T-helper 1 cell treated with Interleukin-12 subunit alpha and Interleukin-12 subunit beta and Interleukin-4 antibody, amounts not matched to agents 30 ng/mL and 1 ng/mL, for 36 hours (primary cell): ENCODE results near the gene NPTX1. TPM values are rescaled to one million over a fixed set of nuclear protein-coding genes. Genes with fewer than 3 reads are reported as not detected.

ENCODE experiments used
- intact Hi-C: fragments of 100-400 bp; cut with micrococcal nuclease; formaldehyde crosslinking; loops from one replicate; pipeline ENCODE4 v1.15.1; 2024
- total RNA-seq: library from RNA; stranded (reverse); gene quantifications from 2 replicates; pipeline ENCODE4 v1.2.3, GENCODE V29; 2022

The NPTX1 gene
- total RNA-seq, 1 donor from 2014 or later: 104 TPM

DNA sequence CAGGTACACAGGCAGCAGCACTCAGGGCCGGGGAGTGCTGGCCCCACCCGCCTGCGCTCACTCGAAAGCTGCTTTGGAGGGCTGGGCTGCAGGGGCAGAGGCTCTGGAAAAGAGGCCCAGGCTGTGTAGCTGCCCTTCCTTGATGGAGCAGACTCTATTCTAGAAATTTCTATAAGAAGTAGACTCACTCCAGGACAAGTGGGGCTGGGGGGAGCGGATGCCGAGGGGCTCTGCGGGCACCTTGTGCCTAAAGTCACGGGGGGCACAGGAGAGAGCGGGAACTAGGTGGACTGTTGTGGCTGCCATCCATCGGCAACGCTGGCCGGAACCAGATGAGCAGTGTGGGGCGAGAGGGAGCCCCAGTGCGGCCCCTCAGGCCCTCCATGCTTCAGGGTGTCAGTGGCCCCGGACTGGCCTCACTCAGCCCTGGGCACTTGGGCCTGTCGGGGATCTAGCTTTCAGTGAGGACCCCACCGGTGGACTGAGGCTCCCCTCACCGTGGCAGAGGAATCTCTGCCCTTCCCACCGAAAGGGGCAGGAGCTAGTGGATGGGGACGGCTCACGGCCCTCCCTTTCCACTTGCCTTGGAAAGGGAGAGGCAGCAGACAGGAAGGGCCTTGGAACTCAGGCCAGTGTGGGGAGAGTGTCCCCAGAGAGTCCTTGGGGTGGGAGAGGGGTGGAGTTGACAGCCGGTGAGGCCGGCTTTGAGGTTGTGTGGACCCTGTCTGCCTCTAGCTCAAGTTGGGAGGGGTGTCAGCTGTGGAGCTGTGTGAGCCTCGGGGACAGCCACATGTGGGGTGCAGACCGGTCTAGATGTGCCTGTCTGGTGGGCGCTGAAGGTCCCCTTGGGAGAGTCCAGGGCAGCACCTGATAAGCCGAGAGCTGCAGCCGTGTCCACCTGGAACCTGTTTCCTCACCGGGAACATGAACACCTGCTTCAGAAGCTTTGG, 44.9 kb downstream of the NPTX1 start:
- intact Hi-C loops: no loop called here

DNA sequence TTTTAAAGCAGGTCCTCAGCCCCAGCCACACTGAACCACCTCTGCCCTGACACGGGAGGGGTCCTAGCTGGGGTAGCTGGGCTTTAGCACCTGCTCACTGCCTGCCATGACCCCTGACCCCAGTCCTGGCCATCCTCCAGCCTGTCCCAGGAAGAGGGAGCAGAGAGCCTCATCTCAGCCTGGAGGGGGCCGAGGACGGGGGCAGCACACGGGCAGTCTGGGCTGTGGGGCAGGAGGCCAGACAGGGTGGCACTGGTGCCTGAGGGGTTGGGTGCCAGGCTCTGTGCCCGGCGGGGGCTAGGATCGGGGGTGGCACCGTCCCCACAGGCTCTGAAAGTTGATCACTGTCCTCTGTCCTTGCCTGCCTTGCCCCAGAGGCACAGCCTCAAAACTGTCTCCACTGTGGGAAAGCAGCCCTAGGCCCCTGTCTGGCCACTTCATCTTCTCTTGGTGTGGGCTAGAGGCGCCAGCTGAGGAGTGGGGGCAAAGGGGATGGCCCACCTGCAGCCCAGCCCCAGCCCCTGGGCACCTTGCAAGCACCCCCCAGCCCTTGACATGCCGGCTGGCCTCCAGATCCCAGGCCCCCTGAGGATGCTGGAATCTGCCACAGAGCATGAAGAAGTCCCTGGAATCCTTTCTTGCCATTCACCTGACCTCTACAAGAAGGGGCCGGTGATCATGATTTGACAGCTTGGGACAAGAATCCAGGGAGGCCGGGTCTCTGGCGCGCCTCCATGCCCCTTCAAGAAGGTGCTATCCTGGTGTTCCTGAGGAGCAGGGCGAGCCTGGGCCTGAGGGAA, 45.8 kb downstream of the NPTX1 start:
- intact Hi-C loops: no loop called here

DNA sequence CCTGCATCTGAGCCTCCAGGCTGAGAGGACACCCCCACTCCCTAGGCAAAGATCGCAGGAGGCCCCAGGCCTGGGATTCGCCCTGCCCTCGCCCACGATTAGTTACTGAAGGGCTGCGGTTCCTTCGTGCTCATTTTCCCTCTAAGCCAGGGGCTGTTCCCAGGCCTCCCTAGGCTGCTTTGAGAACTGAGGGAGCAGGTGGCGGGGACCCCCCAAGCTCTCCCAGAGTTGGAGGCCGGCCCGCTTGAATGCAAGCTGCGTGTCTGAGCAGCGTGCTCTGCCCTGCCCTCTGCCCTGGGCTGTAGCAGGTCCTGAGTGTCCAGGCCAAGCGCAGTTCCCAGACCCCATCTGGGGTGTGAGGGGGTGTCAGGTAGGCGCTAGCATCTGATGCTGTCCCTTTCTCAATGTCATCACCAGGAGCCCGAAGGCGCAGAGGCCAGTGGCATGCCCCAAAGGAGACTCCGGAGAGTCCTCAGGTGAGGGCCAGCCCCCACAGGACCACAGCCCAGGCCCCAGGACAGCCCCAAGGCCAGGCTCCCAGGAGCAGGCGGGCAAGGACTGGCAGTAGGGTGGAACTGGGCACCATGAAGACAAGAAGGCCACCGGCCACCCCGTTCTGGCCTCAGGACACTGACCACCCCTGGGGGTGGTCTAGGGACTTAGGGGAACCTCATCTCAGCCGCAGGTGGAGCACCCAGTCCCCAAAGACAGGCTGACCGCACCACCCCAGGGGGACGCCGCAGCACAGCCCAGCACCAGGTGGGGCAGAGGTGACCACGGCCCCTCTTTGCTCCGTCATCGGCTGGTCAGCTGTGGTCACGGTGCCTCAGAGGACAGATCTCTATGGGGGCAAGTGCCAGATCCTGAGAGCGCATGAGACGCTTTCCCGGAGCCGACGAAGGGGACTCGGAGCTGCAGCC, 46.8 kb downstream of the NPTX1 start:
- intact Hi-C loops: loop anchor here (5.0 kb wide), 1 partner anchor 48 kb away; the partner anchor contains the start of gene NPTX1

DNA sequence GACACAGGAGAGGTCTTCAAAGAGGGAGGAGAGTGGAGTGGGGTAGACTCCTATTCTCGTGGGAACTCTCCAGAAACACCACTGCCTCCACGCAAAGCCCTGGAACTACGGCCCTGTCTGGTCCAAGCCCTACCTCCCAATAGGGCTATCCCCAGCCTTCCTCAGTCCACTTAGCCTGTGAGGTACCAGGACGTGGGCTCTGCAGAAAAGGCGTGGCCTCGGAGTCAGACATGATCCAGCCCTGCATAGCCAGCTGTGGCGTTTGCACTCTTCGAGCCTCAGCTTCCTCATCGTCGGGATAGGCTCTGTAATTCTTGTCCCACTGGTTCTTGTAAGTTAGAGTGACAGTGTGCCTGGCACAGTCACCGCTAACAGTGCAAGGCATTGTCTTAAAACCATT, 47.6 kb downstream of the NPTX1 start:
- intact Hi-C loops: loop anchor here (5.0 kb wide), 1 partner anchor 49 kb away; the partner anchor contains the start of gene NPTX1

DNA sequence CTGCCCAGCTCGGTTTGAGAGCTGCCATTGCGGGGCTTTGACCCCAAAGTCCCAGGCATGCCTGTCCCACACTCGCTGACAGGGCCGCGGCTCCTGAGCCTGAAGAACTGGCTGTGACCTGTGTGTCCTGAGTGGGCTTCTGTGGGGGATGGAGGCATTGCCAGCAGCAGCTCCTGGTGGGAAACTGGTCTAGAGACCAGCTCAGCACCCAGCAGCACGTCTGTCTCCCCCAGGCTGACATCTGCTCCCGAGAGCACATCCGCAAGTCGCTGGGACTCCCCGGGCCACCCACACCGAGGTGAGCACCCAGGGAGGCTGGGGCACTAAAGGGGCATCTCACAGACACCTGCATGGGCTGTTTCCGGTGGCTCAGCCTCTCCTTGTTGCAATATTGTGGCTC, 48.0 kb downstream of the NPTX1 start:
- intact Hi-C loops: loop anchor here (5.0 kb wide), 1 partner anchor 49 kb away; the partner anchor contains the start of gene NPTX1

DNA sequence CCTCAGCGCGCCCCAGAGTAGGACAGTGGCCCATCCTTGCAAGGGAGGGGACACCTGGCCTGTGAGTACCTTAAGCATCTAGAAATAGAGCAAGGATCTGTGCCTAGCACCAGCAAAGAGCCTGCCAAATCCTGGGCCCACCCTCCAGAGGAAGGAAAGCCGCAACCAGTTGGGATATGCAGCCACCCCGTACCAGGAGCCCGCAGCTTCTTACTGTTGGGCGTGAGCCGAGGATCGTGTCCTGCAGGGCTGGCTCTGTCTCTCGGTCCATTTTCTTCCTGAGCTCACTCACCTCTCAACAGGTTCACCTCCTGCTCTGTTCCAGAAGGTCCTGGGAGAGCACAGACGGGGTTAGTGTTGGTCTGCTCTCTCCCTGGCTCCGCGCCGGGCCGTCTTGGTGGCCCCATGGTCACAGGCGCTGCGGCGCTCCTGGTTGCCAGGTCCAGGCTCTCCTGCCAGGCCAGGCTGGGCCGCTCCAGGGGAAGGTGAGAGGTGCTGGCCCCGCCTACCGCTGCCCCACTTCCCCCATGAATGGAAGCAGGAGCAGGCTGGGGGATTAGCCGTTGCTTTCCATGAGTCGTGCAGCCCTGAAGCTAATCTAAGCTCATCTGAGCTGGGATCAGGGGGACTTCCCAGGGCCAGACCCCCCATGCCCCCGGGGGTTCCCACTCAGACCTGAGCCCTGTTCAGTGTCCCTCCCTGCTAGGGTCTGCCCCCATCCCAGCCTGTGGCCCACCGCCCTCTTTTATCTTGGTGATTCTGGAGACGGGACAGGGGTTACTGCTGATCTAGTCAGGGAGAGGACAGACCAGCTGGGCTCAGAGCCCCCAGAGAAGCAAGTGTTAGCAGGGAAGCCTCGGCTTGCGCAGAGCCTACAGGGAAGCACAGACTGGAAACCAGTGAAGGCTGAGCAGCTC, 48.8 kb downstream of the NPTX1 start:
- intact Hi-C loops: loop anchor here (1.0 to 5.0 kb wide), 7 partner anchors 50 to 674 kb away; partner anchors contain the start of gene NPTX1

DNA sequence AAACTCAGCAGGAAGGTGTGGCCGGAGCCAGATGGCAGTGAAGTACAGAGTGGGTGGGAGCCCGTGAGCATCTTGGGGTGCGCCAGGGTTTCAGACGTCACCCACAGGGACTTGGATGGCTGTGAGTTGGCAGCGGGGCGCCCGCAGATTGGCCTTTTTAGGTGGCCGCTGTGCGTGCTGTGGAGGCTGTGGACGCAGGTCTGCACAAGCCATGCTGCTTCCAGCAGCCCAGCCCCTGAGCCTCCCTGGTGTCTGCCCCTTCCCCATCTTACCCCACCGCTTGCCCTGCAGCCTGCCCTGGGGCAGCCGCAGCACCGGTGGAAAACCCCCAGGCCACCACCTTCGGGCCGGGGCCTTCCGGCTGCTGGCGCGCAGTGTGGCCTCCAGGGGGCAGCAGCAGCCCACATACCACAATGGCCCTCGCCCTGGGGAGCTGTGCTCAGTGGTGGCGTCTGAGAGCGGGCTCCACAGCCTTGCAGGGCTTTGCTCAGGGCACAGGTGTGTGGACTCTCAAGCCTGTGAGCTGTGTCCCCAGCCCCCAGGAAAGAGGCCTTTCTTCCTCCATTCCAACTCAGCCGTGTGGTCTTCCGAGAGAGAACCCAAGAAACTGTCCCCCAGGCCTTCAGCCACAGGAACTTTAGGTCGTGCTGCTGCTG, 49.6 kb downstream of the NPTX1 start:
- intact Hi-C loops: loop anchor here (1.0 to 5.0 kb wide), 7 partner anchors 51 to 675 kb away; partner anchors contain the start of gene NPTX1

DNA sequence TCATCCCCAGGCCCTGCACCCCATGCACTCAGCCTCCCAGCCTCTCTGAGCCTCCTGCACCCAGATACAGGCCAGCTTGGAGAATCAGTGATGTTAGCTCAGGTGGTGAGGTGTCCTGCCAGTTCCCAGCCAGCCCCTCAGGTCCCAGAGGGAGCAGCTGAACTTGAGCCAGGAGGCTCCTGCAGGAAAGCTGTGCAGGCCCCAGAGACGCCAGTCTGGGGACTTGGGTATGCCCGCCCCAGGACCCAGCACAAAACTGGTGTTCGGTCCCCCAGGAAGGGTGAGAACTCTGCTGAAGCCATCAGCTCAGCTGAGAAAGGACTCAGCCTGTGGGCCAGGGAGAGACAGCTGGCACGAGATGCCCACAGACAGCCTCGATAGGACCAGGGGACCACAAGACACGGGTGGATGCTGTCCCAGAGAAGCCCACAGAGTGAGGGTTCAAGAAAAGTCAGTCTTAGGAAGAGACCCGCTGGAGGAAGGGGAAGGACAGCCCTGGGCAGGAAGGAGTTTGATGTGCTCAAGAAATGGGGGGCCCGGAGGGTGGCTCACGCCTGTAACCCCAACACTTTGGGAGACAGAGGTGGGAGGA, 50.5 kb downstream of the NPTX1 start:
- intact Hi-C loops: loop anchor here (5.0 kb wide), 1 partner anchor 51 kb away; the partner anchor contains the start of gene NPTX1

DNA sequence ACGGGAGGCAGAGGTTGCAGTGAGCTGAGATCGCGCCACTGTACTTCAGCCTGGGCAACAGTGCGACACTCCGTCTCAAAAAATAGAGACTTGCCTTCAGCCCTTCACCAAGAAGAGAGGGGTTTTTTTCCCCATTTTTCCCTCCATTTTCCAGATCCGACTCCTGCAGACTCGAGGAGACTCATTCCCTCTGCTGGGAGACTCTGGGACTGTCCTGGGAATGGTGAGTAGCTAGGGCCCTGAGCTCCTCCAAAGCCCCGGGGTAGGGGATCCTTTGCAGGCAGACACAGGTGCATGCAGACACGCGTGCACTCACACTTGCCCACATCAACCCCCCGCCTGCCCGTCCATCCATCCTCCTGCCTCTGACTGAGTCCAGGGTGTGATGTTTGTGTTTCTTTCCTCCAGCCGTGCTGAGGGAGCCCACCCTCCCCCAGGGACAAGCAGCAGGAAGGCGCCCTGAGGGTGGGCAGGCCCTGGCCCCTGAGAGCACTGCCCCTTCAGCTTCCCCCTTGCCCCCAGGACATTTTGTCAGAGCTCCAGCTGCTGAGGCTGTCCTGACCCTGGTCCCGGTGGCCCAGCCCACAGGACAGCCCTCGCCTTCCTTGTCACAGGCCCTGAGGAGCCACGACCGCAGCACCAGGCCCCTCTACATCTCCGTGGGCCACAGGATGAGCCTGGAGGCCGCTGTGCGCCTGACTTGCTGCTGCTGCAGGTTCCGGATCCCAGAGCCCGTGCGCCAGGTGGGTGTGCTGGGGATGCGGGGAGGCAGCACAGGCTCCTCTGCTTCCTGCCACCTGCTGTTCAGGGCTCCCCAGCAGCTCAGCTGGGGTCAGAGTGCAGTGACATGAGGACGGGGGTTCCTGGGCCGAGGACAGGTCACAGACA, 51.3 kb downstream of the NPTX1 start:
- intact Hi-C loops: loop anchor here (5.0 kb wide), 1 partner anchor 52 kb away; the partner anchor contains the start of gene NPTX1

DNA sequence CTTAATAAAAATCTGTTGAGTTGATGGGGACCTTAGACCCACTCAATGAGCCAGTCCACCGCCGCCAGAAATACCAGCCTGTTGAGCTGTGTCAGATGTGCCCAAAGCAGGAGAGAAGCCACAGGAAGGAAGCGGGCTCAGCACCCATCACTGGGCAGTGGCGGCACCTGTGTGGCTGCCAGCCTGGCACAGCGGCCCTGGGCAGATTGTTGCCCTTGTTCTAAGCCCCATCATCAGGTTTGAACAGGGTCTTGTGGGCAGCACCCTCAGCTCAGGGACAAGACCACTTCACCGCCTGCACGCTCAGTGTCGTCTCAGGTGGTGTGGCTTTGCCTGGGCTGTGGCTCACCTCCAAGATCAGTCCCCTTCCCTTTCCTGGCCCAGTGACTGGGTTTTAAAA, 52.1 kb downstream of the NPTX1 start:
- intact Hi-C loops: no loop called here

DNA sequence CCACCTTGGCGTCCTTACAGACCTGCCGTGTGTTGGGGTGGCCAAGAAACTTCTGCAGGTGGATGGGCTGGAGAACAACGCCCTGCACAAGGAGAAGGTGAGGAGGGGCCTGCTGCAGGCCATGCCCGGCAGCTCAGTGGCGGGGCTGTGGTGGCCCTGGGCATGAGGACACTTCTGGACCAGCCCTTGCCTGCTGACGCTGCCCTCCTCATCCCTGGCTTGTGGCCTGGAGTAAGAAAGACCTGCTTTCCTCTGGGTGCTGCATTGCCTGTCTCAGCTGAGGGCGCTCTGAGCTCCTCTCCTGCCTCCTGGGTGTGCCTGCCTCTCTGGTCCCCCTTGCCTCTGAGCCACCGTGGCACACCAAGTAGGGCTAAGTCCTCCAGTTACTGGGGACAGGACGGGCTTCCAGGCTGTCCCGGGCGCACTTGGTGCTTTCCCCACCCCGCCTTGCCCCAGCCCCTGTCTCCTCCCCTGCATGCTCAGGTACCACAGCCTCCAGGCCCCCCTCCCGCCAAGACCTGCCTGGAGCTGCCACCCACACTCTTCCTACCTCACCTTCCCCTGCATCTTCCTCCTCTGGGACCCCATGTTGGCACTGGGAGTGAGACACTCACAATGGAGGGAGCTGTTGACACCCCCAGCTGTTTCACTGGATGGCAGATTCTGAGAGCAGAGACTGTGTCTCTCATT, 52.7 kb downstream of the NPTX1 start:
- intact Hi-C loops: no loop called here

DNA sequence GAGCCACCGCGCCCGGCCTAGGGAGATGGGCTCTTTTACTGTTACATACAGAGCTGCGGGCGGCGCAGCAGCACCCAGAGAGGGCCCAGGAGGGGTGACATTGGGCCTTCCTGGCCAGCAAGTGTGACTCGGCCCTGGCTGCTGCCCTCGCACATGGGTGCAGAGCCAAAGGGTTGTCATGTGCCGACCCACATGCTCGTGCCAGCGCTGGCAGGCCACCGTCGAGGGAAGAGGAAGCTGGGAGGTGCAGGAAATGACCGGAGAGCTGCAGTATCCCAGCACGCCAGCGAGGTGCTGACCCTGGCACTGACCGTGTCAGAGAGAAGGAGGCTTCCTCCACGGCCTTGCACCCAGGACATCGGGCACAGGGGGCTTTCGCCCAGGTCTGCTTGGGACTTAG, 53.4 kb downstream of the NPTX1 start:
- intact Hi-C loops: no loop called here

DNA sequence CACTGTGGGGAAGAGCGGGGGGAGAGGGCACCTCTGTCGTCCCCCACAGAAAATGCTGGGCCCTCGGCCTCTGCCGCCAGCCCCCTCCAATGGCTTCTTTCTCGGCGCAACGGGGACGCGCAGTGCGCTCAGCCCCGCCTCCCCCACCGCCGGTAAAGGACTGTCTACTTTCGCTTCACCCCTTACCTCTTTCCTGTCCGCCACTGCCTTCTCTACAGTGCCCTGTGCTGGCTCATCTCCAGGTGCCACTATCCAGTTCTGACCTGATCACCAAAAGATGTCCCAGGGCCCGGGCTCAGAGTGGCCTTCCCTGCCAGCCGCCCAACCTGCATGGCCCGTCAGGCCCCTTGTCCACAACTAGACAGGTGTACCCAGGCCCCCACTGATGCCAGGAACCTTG, 54.1 kb downstream of the NPTX1 start:
- intact Hi-C loops: no loop called here

DNA sequence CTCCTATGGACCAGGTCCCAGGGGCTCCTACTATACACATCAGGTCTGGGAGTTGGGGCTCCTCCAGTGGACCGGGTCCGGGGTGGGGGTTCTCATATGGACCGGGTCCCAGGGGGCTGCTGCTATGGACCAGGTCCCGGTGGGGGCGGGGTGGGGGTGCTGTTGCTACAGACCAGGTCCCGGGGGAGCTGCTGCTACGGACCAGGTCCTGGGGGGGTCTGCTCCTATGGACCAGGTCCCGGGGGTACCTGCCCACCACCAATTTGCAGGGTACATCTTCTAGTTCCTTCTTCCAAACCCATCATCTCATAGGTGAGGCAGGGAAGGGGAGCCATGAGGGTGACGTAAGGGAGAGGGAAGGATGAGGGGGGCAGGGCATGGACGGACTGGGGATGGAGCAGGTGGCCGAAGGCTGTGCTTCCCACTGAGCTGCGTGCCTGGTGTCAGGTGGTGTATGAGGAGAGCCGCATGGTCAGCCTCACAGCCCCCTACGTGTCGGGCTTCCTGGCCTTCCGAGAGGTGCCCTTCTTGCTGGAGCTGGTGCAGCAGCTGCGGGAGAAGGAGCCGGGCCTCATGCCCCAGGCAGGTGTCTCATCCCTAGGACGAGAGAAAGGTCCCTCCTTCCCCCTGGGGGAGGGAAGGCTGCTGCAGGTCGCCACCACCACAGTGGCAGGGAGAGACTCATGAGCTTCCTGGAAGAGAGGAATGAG, 54.9 kb downstream of the NPTX1 start:
- intact Hi-C loops: no loop called here

DNA sequence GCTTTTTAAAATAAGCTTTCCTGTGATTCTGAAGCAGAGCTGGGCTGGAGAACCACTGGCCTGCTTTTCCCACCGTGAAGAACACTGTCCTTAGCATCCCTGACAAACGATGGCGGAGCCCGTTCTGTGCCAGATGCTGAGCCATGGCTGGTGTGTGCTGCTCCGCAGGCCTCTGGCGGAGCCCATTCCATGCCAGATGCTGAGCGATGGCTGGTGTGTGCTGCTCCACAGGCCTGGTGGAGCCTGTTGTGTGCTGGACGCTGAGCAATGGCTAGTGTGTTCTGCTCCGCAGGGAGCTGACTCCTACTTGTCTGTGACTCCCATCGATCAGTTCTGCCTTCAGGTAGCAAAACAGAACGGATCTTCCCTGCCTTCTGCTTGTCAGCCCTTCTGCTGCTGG, 57.2 kb downstream of the NPTX1 start:
- intact Hi-C loops: no loop called here

DNA sequence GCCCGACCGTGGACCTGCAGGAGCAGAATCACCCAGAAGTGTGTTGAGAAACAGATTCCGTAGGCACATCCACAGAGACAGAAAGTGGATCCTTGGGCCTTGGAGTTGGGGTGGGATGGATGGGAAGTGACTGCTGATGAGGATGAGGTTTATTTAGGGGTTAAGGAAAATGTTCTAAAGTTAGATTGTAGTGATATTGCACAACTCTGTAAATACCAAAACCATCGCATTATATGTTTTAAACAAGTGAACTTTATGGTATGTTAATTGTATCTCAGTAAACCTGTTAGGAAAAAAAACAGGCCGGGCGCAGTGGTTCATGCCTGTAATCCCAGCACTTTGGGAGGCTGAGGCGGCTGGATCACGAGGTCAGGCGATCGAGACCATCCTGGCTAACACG, 57.8 kb downstream of the NPTX1 start:
- intact Hi-C loops: no loop called here
